Kidney (tissue), 22 donors: ENCODE results near the gene ATF6B. TPM values are rescaled to one million over a fixed set of nuclear protein-coding genes. Genes with fewer than 3 reads are reported as not detected.

Experiments
- DNase-seq, 5 donors: peaks; one replicate each; pipeline ENCODE4 v3.0.0-alpha.2; 2013 to 2020
- FAIRE-seq: peaks from 2 replicates; lab custom pipeline; 2012; peaks lifted over from hg19 to GRCh38; lab: Jason Lieb, UNC
- H3K27ac ChIP-seq, 2 donors: one replicate each; pipeline ENCODE4 v1.7.0; 2013; ENCODE audit warnings: low read depth in 2 of 2, low read length in 2 of 2, inconsistent platforms in 1 of 2
- H3K27me3 ChIP-seq: one replicate; pipeline ENCODE4 v1.7.1; 2013; ENCODE audit warnings: low read length, inconsistent platforms; ENCODE audit not compliant: control insufficient read depth, insufficient read depth
- H3K36me3 ChIP-seq, 3 donors: one replicate each; pipeline versions ENCODE4 v1.7.0 to v1.7.1; 2013; ENCODE audit warnings: low read length in 3 of 3, control low read depth in 1 of 3, inconsistent platforms in 1 of 3; ENCODE audit not compliant: insufficient read depth in 3 of 3, control insufficient read depth in 2 of 3
- H3K4me1 ChIP-seq, 3 donors: one replicate each; pipeline versions ENCODE4 v1.7.0 to v1.7.1; 2013; ENCODE audit warnings: low read length in 3 of 3, inconsistent platforms in 1 of 3, low read depth in 1 of 3; ENCODE audit not compliant: control insufficient read depth in 2 of 3, insufficient read depth in 2 of 3
- H3K4me3 ChIP-seq, 3 donors: one replicate each; pipeline versions ENCODE4 v1.7.0 to v1.8.1; 2013; ENCODE audit warnings: low read length in 3 of 3, control low read depth in 1 of 3, inconsistent platforms in 1 of 3
- H3K9ac ChIP-seq, 3 donors: one replicate each; pipeline versions ENCODE4 v1.7.0 to v1.7.1; 2013; ENCODE audit warnings: low read length in 3 of 3, control low read depth in 1 of 3, inconsistent platforms in 1 of 3
- H3K9me3 ChIP-seq, 3 donors: one replicate each; pipeline versions ENCODE4 v1.7.0 to v1.7.1; 2013; ENCODE audit warnings: low read length in 3 of 3, control low read depth in 1 of 3, inconsistent platforms in 1 of 3; ENCODE audit not compliant: control insufficient read depth in 2 of 3, insufficient read depth in 1 of 3
- intact Hi-C: fragments of 100-400 bp; cut with DNase I; formaldehyde crosslinking; loops from one replicate; pipeline ENCODE4 v1.11.1; 2022
- long read RNA-seq, 10 donors: library from polyadenylated mRNA in 1 of 10; unstranded in 1 of 10; transcript quantifications; one replicate each; pipeline ENCODE4 v2.0.0 and lab custom pipeline, GENCODE V29; 2021 to 2026
- polyA plus RNA-seq: library from polyadenylated mRNA; stranded (reverse); fragments of 350-450 nt; fragmentation: Illumina TruSeq; extraction: RNeasy Lipid Tissue Mini Kit (QIAGEN cat#74804); gene quantifications from one replicate; pipeline ENCODE4 v1.2.3, GENCODE V29; 2014; ENCODE audit warnings: low read depth, low replicate concordance; ENCODE audit not compliant: insufficient read depth
- total RNA-seq: library from RNA; stranded (reverse); fragmentation: NEBNext Ultra II Directional; extraction: Animal tissue kit (Norgen Biotek cat#: 25700); gene quantifications from one replicate; pipeline ENCODE4 v1.2.1, GENCODE V29; 2021
- TF ChIP-seq, protein P1 (sequence below): IDR thresholded peaks from 3 replicates; pipeline ENCODE4 v1.5.1; 2012; ENCODE audit warnings: mild to moderate bottlenecking, moderate library complexity, borderline replicate concordance; ENCODE audit not compliant: insufficient read depth; ENCODE audit errors: extremely low read depth
- donor health status: control.
- donor health status: control.
- donor health status: control.
- donor health status: control.
- donor health status: control.
- donor health status: DM: yes; HTN: yes; CAD: no.
- donor health status: Normal renal cell carcinoma (clear cell type).

The ATF6B gene
- total RNA-seq = 104 TPM
- 40.3 TPM for polyA plus RNA-seq
- long read RNA-seq, donor 1, transcript ATF6B-212 (5 exons, 564 nt) = major isoform, 11 of 61 reads
- long read RNA-seq, donor 1, transcript ATF6B-210 (18 exons, 2,620 nt) = minor isoform, 5 of 61 reads
- long read RNA-seq, donor 1, transcript ATF6B-216 (8 exons, 1,176 nt) = minor isoform, 8 of 61 reads
- long read RNA-seq, donor 1, partial matches to known transcripts = 35 of 61 reads
- long read RNA-seq, donor 1, other reads (novel, unspliced or antisense) = 0 of 61 reads
- long read RNA-seq, donor 2, transcript ATF6B-212 (5 exons, 564 nt) = minor isoform, 5 of 73 reads
- long read RNA-seq, donor 2, transcript ATF6B-210 (18 exons, 2,620 nt) = minor isoform, 12 of 73 reads
- long read RNA-seq, donor 2, transcript ATF6B-216 (8 exons, 1,176 nt) = major isoform, 17 of 73 reads
- long read RNA-seq, donor 2, partial matches to known transcripts = 36 of 73 reads
- long read RNA-seq, donor 2, other reads (novel, unspliced or antisense) = 0 of 73 reads
- long read RNA-seq, donor 3, transcript ATF6B-212 (5 exons, 564 nt) = minor isoform, 6 of 66 reads
- long read RNA-seq, donor 3, transcript ATF6B-216 (8 exons, 1,176 nt) = major isoform, 16 of 66 reads
- long read RNA-seq, donor 3, transcript ATF6B-210 (18 exons, 2,620 nt) = minor isoform, 6 of 66 reads
- long read RNA-seq, donor 3, partial matches to known transcripts = 33 of 66 reads
- long read RNA-seq, donor 3, other reads (novel, unspliced or antisense) = 0 of 66 reads
- long read RNA-seq, donor 4, transcript ATF6B-210 (18 exons, 2,620 nt) = major isoform, 12 of 47 reads
- long read RNA-seq, donor 4, transcript ATF6B-216 (8 exons, 1,176 nt) = minor isoform, 11 of 47 reads
- long read RNA-seq, donor 4, partial matches to known transcripts = 18 of 47 reads
- long read RNA-seq, donor 4, other reads (novel, unspliced or antisense) = 0 of 47 reads
- long read RNA-seq, donor 5, partial matches to known transcripts = 0 of 3 reads
- long read RNA-seq, donor 5, other reads (novel, unspliced or antisense) = 0 of 3 reads
- long read RNA-seq, donor 6, partial matches to known transcripts = 0 of 7 reads
- long read RNA-seq, donor 6, other reads (novel, unspliced or antisense) = 0 of 7 reads
- long read RNA-seq, donor 7, transcript ATF6B-216 (8 exons, 1,176 nt) = major isoform, 7 of 23 reads
- long read RNA-seq, donor 7, partial matches to known transcripts = 11 of 23 reads
- long read RNA-seq, donor 7, other reads (novel, unspliced or antisense) = 2 of 23 reads
- long read RNA-seq, donor 8, transcript ATF6B-216 (8 exons, 1,176 nt) = major isoform, 17 of 61 reads
- long read RNA-seq, donor 8, transcript ATF6B-210 (18 exons, 2,620 nt) = minor isoform, 6 of 61 reads
- long read RNA-seq, donor 8, transcript ATF6B-212 (5 exons, 564 nt) = minor isoform, 13 of 61 reads
- long read RNA-seq, donor 8, partial matches to known transcripts = 25 of 61 reads
- long read RNA-seq, donor 8, other reads (novel, unspliced or antisense) = 0 of 61 reads
- long read RNA-seq, donor 9, transcript ATF6B-212 (5 exons, 564 nt) = minor isoform, 8 of 31 reads
- long read RNA-seq, donor 9, transcript ATF6B-216 (8 exons, 1,176 nt) = major isoform, 10 of 31 reads
- long read RNA-seq, donor 9, partial matches to known transcripts = 12 of 31 reads
- long read RNA-seq, donor 9, other reads (novel, unspliced or antisense) = 0 of 31 reads
- long read RNA-seq, donor 10, transcript ATF6B-210 (18 exons, 2,620 nt) = minor isoform, 6 of 58 reads
- long read RNA-seq, donor 10, transcript ATF6B-212 (5 exons, 564 nt) = major isoform, 9 of 58 reads
- long read RNA-seq, donor 10, transcript ATF6B-216 (8 exons, 1,176 nt) = minor isoform, 7 of 58 reads
- long read RNA-seq, donor 10, partial matches to known transcripts = 32 of 58 reads
- long read RNA-seq, donor 10, other reads (novel, unspliced or antisense) = 0 of 58 reads

DNA sequence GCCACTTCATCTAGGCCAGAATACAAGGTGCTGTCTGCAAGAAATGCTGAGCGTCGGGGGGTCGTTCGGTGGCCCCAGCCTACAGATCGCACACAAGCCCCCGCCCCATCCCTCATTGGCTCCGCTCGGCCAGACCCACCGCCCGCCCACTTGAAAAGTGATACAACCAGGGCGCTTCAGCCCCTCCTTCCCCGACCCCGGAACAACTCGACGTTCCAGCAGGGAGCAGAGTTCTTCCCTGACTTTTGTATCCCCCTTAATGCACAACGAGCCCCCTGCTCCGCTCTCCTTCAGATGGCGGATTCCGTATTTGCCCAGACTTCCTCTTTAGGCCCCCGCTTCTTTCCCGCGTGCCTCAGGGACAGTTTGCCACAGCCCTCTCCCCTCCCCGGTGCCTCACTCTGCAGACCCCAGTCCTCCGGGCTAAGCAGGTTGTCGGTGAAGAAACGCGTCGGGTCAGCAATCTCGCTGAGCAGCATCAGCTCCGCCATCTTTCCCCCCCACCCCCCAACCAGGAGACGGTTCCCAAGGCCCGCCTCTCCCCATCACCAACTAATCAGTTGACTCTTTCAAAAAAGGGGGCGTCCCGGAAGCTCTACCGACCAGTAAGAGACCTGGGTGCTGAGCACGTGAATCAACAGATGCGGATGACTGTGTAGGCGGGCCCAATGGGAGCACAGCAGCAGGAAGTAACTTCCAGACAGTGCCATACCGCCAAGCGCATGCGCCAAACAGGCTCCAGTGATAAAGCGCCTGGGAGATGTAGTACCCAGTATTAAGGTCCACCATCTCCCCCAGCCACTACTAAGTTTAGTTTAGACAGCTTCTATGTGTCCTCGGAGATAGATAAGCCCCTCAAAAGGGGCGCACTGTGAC, at the start of gene ATF6B:
Gene ATF6B, minus strand, starts transcription at position 530 of the 876 bp plus-strand sequence. Its CDS starts 39 bp downstream, at position 491.
- intact Hi-C loops = no loop called here
- H3K9ac ChIP-seq = peak within 1 kb of the TSS; percentile 84 to 95 (median 91)
- peak; percentile 85 for FAIRE-seq
- DNase-seq = peak; percentile 99 to 100 (median 99)
- peak within 1 kb of the TSS; percentile 71 to 91 for H3K27ac ChIP-seq
- TF ChIP-seq, protein P1, sequence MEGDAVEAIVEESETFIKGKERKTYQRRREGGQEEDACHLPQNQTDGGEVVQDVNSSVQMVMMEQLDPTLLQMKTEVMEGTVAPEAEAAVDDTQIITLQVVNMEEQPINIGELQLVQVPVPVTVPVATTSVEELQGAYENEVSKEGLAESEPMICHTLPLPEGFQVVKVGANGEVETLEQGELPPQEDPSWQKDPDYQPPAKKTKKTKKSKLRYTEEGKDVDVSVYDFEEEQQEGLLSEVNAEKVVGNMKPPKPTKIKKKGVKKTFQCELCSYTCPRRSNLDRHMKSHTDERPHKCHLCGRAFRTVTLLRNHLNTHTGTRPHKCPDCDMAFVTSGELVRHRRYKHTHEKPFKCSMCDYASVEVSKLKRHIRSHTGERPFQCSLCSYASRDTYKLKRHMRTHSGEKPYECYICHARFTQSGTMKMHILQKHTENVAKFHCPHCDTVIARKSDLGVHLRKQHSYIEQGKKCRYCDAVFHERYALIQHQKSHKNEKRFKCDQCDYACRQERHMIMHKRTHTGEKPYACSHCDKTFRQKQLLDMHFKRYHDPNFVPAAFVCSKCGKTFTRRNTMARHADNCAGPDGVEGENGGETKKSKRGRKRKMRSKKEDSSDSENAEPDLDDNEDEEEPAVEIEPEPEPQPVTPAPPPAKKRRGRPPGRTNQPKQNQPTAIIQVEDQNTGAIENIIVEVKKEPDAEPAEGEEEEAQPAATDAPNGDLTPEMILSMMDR = no peak
- peak within 1 kb of the TSS; percentile 95 to 100 (median 96) for H3K4me3 ChIP-seq
- H3K36me3 ChIP-seq = peaks cover 3 to 4% (median 4%) of the 10 kb centered on the region in 3 donors
- no peaks in the 10 kb centered on the region for H3K9me3 ChIP-seq
- H3K27me3 ChIP-seq = no peaks in the 10 kb centered on the region
- H3K4me1 ChIP-seq = peaks cover 7 to 24% (median 12%) of the 10 kb centered on the region in 3 donors

DNA sequence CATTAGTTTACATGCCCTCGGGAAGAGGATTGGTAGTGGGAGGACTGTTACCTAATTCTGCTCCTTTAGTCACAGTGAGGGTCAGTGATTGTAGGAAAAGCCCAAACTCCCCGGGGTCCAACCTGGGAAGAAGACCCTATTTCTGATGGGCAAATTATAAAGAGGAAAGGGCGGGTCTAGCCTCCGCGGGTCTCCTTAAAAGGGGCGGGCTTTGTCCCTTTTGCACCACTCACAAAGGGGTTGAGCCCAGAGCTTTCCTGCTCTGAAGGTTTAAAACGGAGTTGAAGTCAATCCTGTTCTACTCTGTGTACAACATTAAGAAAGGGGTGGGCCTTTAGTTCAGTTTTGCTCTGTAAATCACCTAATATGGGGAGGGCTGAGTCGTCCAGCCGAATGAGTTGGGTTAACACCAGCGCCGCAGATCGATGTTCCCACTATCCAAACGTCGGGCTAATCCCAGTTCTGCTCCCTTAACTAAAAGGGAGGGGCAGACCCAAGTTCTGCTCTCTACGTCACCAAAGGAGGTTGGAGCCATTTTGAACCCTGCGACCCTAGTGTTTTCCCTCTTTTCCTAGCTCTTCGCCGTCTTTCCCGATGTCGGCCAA, 49.2 kb upstream of the ATF6B start:
- Histone ChIP-seq H3K36me3 (peaks cover 0 to 8% (median 0%) of the 10 kb centered on the region in 3 donors), H3K4me1 (peaks cover 7 to 31% (median 30%) of the 10 kb centered on the region in 3 donors), H3K4me3 (peak overlapping the region; percentile 75 to 95 (median 94)), H3K9ac (peak overlapping the region; percentile 51 to 91 (median 59)), H3K27ac (peak overlapping the region; percentile 93 to 98), H3K27me3 (no peaks in the 10 kb centered on the region), H3K9me3 (no peaks in the 10 kb centered on the region)
- TF ChIP-seq, protein P1 = no peak
- FAIRE-seq (no peak), DNase-seq (peak in 2 of 5 donors; percentile 73 to 89)
- intact Hi-C loops = no loop called here
